H9 (cell line): ENCODE measurements around the gene POLR3H. TPM values are rescaled to one million over a fixed set of nuclear protein-coding genes. Genes with fewer than 3 reads are reported as not detected.
A peak's percentile ranks its signal among the peaks of the same experiment; 100 is the strongest.

Experiments
- DNase-seq: peaks from one replicate; pipeline ENCODE4 v3.0.0-alpha.2; 2017
- H2AFZ ChIP-seq: one replicate; pipeline ENCODE4 v1.6.1; 2013; ENCODE audit warnings: mild to moderate bottlenecking, low read length, control low read depth, moderate library complexity
- H2AK5ac ChIP-seq: 2 replicates; pipeline ENCODE4 v1.6.1; 2013; ENCODE audit warnings: low read length, control low read depth, mixed read lengths; ENCODE audit not compliant: insufficient read length
- H2BK120ac ChIP-seq: one replicate; pipeline ENCODE4 v1.6.1; 2013; ENCODE audit warnings: low read depth, mild to moderate bottlenecking, low read length, control low read depth, inconsistent platforms; ENCODE audit not compliant: poor library complexity, severe bottlenecking
- H2BK12ac ChIP-seq: 2 replicates; pipeline ENCODE4 v1.6.1; 2013; ENCODE audit warnings: low read length, control low read depth, mixed read lengths, low read depth; ENCODE audit not compliant: insufficient read length
- H2BK15ac ChIP-seq: 2 replicates; pipeline ENCODE4 v1.6.1; 2013; ENCODE audit warnings: low read depth, low read length, control low read depth
- H2BK20ac ChIP-seq: one replicate; pipeline ENCODE4 v1.6.1; 2013; ENCODE audit warnings: low read depth, mild to moderate bottlenecking, low read length, control low read depth, inconsistent platforms; ENCODE audit not compliant: poor library complexity, severe bottlenecking
- H2BK5ac ChIP-seq: 2 replicates; pipeline ENCODE4 v1.6.1; 2013; ENCODE audit warnings: low read length, control low read depth, mixed read lengths; ENCODE audit not compliant: insufficient read length
- H3K14ac ChIP-seq: 2 replicates; pipeline ENCODE4 v1.6.1; 2013; ENCODE audit warnings: low read length, control low read depth; ENCODE audit not compliant: insufficient read depth
- H3K18ac ChIP-seq: 2 replicates; pipeline ENCODE4 v1.6.1; 2013; ENCODE audit warnings: low read depth, mild to moderate bottlenecking, mixed read lengths, low read length, control low read depth; ENCODE audit not compliant: insufficient read length
- H3K23ac ChIP-seq: 2 replicates; pipeline ENCODE4 v1.6.1; 2013; ENCODE audit warnings: low read length, control low read depth, mixed read lengths, low read depth; ENCODE audit not compliant: insufficient read length
- H3K23me2 ChIP-seq: 2 replicates; pipeline ENCODE4 v1.6.1; 2013; ENCODE audit warnings: low read depth, mild to moderate bottlenecking, mixed read lengths, low read length, control low read depth; ENCODE audit not compliant: insufficient read length, poor library complexity, severe bottlenecking
- H3K27ac ChIP-seq: 2 replicates; pipeline ENCODE4 v1.5.1; 2013; ENCODE audit warnings: low read length, control low read depth, mixed read lengths, low read depth; ENCODE audit not compliant: insufficient read length
- H3K27me3 ChIP-seq: 2 replicates; pipeline ENCODE4 v1.6.1; 2013; ENCODE audit warnings: low read length, control low read depth, inconsistent platforms; ENCODE audit not compliant: insufficient read depth
- H3K4ac ChIP-seq: 2 replicates; pipeline ENCODE4 v1.6.1; 2013; ENCODE audit warnings: low read depth, mild to moderate bottlenecking, control low read depth, inconsistent platforms, low read length, moderate library complexity
- H3K4me1 ChIP-seq: 2 replicates; pipeline ENCODE4 v1.6.1; 2013; ENCODE audit warnings: low read length, control low read depth, inconsistent platforms; ENCODE audit not compliant: insufficient read depth
- H3K4me2 ChIP-seq: 2 replicates; pipeline ENCODE4 v1.6.1; 2013; ENCODE audit warnings: low read length, control low read depth, mixed read lengths; ENCODE audit not compliant: insufficient read length, insufficient read depth
- H3K56ac ChIP-seq: 2 replicates; pipeline ENCODE4 v1.6.1; 2013; ENCODE audit warnings: low read depth, mild to moderate bottlenecking, mixed read lengths, low read length, control low read depth; ENCODE audit not compliant: insufficient read length
- H3K79me1 ChIP-seq: 2 replicates; pipeline ENCODE4 v1.6.1; 2013; ENCODE audit warnings: low read depth, mild to moderate bottlenecking, moderate library complexity, low read length, control low read depth, inconsistent platforms; ENCODE audit not compliant: insufficient read depth, poor library complexity, severe bottlenecking
- H3K79me2 ChIP-seq: 2 replicates; pipeline ENCODE4 v1.6.1; 2013; ENCODE audit warnings: low read length, control low read depth, inconsistent platforms; ENCODE audit not compliant: insufficient read depth
- H3K9ac ChIP-seq: 2 replicates; pipeline ENCODE4 v1.6.1; 2013; ENCODE audit warnings: low read length, control low read depth, mixed read lengths; ENCODE audit not compliant: insufficient read length; ENCODE audit errors: extremely low read depth
- H3K9me3 ChIP-seq: one replicate; pipeline ENCODE4 v1.6.1; 2013; ENCODE audit warnings: low read depth, low read length, inconsistent platforms; ENCODE audit not compliant: control insufficient read depth
- H3T11ph ChIP-seq: one replicate; pipeline ENCODE4 v1.6.1; 2013; ENCODE audit warnings: mild to moderate bottlenecking, low read length, control low read depth, inconsistent platforms
- H4K20me1 ChIP-seq: one replicate; pipeline ENCODE4 v1.6.1; 2013; ENCODE audit not compliant: control insufficient read depth, insufficient read length, insufficient read depth
- H4K5ac ChIP-seq: 2 replicates; pipeline ENCODE4 v1.6.1; 2013; ENCODE audit warnings: low read depth, mild to moderate bottlenecking, mixed read lengths, low read length, control low read depth; ENCODE audit not compliant: insufficient read length
- H4K8ac ChIP-seq: replicated peaks from 2 replicates; pipeline ENCODE4 v1.6.1; 2013; ENCODE audit warnings: low read length, control low read depth, mixed read lengths, low read depth; ENCODE audit not compliant: insufficient read length
- H4K91ac ChIP-seq: 2 replicates; pipeline ENCODE4 v1.6.1; 2013; ENCODE audit warnings: low read depth, mild to moderate bottlenecking, moderate library complexity, mixed read lengths, low read length, control low read depth; ENCODE audit not compliant: insufficient read length
- H3K27ac Mint-ChIP-seq, 3 experiments: 2 replicates in 2 of 3; 3 replicates in 1 of 3; pipeline ENCODE4 v1.8.0; 2020 to 2021; ENCODE audit warnings: mixed read lengths in 3 of 3, mild to moderate bottlenecking in 1 of 3, moderate library complexity in 1 of 3
- H3K27me3 Mint-ChIP-seq: 2 replicates; pipeline ENCODE4 v1.8.0; 2021; ENCODE audit warnings: low read depth, mild to moderate bottlenecking, moderate library complexity, mixed read lengths
- H3K36me3 Mint-ChIP-seq, 3 experiments: 2 replicates in 2 of 3; 3 replicates in 1 of 3; pipeline ENCODE4 v1.8.0; 2020 to 2021; ENCODE audit warnings: low read depth in 3 of 3, mixed read lengths in 3 of 3; ENCODE audit not compliant: insufficient read depth in 1 of 3
- H3K4me1 Mint-ChIP-seq, 2 experiments: 2 replicates each; pipeline ENCODE4 v1.8.0; 2020; ENCODE audit warnings: mixed read lengths in 2 of 2
- H3K4me3 Mint-ChIP-seq, 2 experiments: 2 replicates in 1 of 2; 3 replicates in 1 of 2; pipeline ENCODE4 v1.8.0; 2020 to 2021; ENCODE audit warnings: mild to moderate bottlenecking in 2 of 2, mixed read lengths in 2 of 2, moderate library complexity in 1 of 2
- H3K9me3 Mint-ChIP-seq, 2 experiments: 2 replicates in 1 of 2; 3 replicates in 1 of 2; pipeline ENCODE4 v1.8.0; 2020; ENCODE audit warnings: mild to moderate bottlenecking in 2 of 2, mixed read lengths in 2 of 2, moderate library complexity in 1 of 2
- CTCF ChIP-seq: fragments of 200-600 bp; sonication (generic); conservative IDR thresholded peaks from 3 replicates; pipeline ENCODE4 v1.8.0; 2021; ENCODE audit warnings: antibody characterized with exemption, mild to moderate bottlenecking
- WGBS: extraction: QIAGEN DNeasy Blood & Tissue Kit; methylation state at CpG from one replicate; pipeline ENCODE4 v1.1.7; 2013; ENCODE audit warnings: missing lambda C conversion rate, low lambda C conversion rate, mixed read lengths; ENCODE audit not compliant: insufficient read length; ENCODE audit errors: extremely low coverage; 5-methylcytosine and 5-hydroxymethylcytosine counted together
- total RNA-seq: library from RNA; stranded (reverse); gene quantifications from 2 replicates; pipeline ENCODE4 v1.2.1, GENCODE V29; 2021

Gene POLR3H
- total RNA-seq, 1 experiment from 2014 or later, result 68.2 TPM

- no peaks in the 10 kb centered on the region for H3K27me3 ChIP-seq
- H3K79me1 ChIP-seq, result peaks cover 8% of the 10 kb centered on the region
- no peak overlapping the region for H3K27ac ChIP-seq
- no peak overlapping the region for H2BK120ac ChIP-seq
- no peak overlapping the region for H2AK5ac ChIP-seq
- no peak overlapping the region for H2BK12ac ChIP-seq
- no peak overlapping the region for H2BK20ac ChIP-seq
- no peak overlapping the region for H3K9ac ChIP-seq
- H3K4ac ChIP-seq, result no peak overlapping the region
- no peak overlapping the region for H2BK15ac ChIP-seq
- no peak overlapping the region for H3K23ac ChIP-seq
- Mint-ChIP-seq H3K36me3 (no peaks in the 10 kb centered on the region; a peak in 1 of 7 replicates), H3K27me3 (peaks cover 2% of the 10 kb centered on the region; the same call in 1 of the 2 replicates), H3K9me3 (no peaks in the 10 kb centered on the region), H3K4me3 (no peak overlapping the region), H3K27ac (peak overlapping the region in 2 of 3 experiments; percentile 32 to 45; a peak in 4 of 7 replicates), H3K4me1 (peaks cover 59 to 71% of the 10 kb centered on the region in 2 experiments)
- H3T11ph ChIP-seq, result no peak overlapping the region
- no peak overlapping the region for H4K91ac ChIP-seq
- H3K4me1 ChIP-seq, result peaks cover 16% of the 10 kb centered on the region
- no peaks in the 10 kb centered on the region for H4K20me1 ChIP-seq
- H3K56ac ChIP-seq, result no peak overlapping the region
- H2BK5ac ChIP-seq, result no peak overlapping the region
- H3K23me2 ChIP-seq, result no peaks in the 10 kb centered on the region
- no peak overlapping the region for H2AFZ ChIP-seq
- H3K9me3 ChIP-seq, result no peaks in the 10 kb centered on the region
- H4K5ac ChIP-seq, result no peak overlapping the region
- no peak overlapping the region for H4K8ac ChIP-seq
- no peak for TF ChIP-seq CTCF
- H3K79me2 ChIP-seq, result peaks cover 10% of the 10 kb centered on the region; the same call in 1 of the 2 replicates
- no peak for DNase-seq
- no CpG with 5 or more reads among the region's 8 CpGs for WGBS
- H3K18ac ChIP-seq, result no peak overlapping the region
- H3K4me2 ChIP-seq, result no peak overlapping the region
- no peak overlapping the region for H3K14ac ChIP-seq
Observed at GRCh38 chr22:41487037-41487935, 57.0 kb downstream of the POLR3H start.
